NCI-H526 (cell line): ENCODE results near the gene PTCH1.

ENCODE experiments used
- DNase-seq, 2 experiments: peaks; one replicate each; lab custom pipeline; 2025; lab: John Stamatoyannopoulos, UW

The PTCH1 gene

GRCh38 chr9:95516734-95517558 is at the start of gene PTCH1:
Gene PTCH1 (minus strand): TSS chr9:95516971.
- peak in 1 of 2 experiments; percentile 45 for DNase-seq

DNA sequence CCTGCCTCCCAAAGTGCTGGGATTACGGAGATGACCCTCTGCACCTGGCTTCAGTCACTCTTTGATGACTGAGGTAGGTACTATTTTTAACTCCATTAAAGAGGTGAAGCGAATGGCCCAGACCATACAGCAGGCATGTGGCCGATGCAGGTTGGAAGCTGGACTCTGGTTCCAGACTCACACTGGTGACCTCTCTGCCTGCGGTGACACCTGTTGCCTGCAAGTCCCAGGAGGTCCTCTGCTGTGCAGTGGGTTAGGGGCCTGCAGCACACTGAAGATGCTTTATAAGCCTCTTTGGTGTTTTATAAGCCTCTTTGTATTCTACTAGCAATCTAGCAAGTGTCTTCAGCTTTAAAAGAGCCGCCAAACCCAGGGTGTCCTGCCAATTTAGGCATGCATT is 49.2 kb upstream of the PTCH1 start:
- DNase-seq: no peak

GRCh38 chr9:95561913-95562312 is 45.1 kb upstream of the PTCH1 start:
- DNase-seq: peak in 1 of 2 experiments; percentile 46

GRCh38 chr9:95557142-95557541 is 40.4 kb upstream of the PTCH1 start:
- DNase-seq: no peak

- no peak for DNase-seq
Observed at GRCh38 chr9:95556521-95556920, 39.8 kb upstream of the PTCH1 start.

DNA sequence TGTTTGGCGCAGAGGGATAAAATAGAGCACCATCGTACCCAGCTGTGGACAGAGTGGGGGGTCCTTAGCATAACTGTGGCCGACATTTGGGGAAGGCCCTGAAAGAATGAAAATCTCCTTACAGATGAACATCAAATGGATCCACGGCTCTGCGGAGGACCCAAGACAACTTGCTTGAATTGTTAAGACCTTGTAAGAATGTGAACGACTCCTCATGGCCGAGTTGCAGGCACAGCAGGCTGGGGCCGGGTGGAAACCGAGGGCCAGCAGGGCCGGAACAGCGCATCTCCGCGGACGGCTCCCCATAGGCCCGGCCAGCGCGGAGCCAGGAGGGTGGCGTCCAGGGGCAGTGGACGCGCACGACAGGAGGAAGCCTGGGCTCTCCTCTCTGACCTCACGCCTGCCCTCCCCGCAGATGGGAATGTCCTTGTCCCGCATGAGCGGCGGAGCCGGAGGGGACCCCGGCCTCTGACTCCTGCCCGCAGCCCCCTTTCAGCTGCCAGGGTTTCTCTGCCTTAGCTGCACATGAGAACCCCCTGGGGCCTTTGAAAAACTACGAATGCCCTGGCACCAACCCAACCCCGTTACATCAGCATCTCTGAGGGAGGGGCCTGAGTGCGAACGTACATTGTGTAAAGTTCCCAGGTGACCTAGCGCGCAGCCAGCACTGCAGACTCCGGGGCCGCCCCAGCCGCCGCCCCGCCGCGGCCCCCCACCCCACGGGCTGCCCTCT is 36.2 kb upstream of the PTCH1 start:
- DNase-seq: no peak

GRCh38 chr9:95552255-95552654 is 35.5 kb upstream of the PTCH1 start:
- no peak for DNase-seq

DNA sequence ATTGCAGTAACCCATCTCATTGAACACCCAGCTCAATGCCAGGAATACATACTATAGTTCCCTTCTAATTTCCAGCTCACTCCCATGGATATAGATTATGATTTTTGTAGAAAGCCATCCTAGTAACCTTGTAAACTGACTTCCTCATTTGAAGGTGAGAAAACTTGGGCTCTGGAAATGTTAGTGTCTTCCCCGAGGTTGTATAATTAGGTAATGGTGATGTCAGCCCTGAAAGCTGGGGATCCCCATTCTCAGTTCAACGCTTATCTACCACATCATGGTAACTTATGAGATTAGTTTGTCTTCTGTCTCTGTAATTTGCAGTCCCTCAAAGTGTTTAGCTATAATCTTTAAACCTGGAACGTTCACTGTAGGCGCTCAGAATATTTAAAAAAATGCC is 34.6 kb upstream of the PTCH1 start:
- DNase-seq: no peak

- DNase-seq: no peak
Observed at GRCh38 chr9:95545831-95546567, 29.2 kb upstream of the PTCH1 start.

- DNase-seq: no peak
Observed at GRCh38 chr9:95533996-95534680, 17.4 kb upstream of the PTCH1 start.

- DNase-seq: no peak
Observed at GRCh38 chr9:95529910-95530309, 13.1 kb upstream of the PTCH1 start.

- DNase-seq: no peak
Observed at GRCh38 chr9:95528908-95529502, 12.2 kb upstream of the PTCH1 start.

DNA sequence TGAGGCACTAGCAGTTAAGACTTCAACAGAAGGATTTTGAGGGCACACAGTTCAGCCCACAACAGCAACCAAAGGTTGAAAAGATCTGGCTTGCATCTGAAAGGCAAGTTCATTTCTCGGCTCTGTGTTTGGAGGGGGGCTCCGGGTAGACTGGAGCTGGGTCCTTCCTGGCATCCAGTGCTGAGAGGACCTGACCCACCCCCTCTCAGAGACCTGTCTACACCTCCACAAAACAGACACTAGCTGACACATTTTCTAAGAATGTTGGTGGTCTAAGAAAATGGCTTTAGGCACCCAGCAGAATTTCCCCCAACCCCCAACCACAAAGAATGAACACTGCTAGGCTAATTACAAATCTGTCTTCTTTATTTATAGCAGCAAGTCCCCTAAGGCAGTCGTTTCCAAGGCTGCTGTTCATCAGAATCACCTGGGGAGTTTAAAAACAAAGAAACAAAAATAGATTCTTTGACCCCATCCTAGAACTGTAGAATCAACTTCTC is 6.2 kb upstream of the PTCH1 start:
- no peak for DNase-seq

DNA sequence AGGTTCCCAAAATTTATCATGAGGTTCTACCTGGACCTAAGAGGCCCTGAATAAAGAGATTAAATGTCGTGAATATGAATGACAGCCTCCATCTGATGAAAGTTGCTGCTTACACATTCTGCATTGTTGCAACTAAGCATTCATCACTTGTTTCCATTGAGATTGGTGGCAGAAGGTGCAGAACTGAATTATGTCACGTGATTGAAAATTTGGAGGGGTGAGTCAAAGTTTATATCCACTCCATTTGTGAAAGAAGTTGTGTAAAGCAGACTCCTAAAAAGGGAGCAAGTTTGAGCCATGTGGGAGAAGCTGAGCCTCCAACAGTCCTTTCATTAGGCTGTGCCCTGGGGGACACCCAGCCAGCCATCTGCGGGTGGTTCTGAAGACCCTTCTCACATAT is 4.9 kb upstream of the PTCH1 start:
- DNase-seq: no peak

DNA sequence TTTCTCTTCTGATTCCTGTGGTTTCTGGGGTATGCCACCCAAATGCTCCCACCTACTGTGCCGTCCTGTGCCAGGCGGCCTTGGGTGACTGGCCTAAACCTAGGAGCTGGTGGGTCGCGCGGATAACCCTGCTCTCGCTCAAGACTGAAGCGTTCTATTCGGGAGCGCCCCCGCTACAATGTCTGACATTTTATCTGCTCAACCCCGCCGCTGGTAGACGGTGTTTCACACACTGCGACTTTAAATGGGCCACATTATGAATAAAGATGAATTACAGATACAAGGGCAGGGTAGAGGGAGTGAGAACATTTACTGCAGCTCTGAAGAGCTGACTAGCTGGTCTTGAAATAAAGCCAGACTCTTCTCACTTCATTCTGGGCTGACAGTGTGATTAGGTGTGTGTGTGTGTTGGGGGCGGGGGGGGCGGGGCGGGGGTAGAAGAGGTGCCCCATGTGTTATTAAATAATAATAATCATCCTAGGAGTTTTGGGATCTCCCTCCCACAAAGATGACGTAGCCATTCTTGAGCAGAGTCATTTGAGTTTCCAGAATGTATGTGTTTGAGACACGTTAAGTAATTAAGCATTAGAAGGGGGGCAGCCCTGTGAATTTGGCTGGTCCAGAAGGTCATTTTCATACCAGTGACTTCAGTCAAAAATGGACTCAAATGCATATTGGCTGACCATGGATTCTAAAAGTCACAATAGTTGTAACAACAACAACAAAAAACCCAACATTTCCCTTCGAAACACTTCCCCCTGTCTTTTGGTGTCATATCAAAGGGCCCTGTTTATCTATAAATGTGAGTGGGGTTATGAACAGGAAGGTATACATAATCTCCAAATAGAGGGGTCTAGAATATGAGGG is 1.0 kb upstream of the PTCH1 start:
- DNase-seq: peak in 1 of 2 experiments; percentile 20

DNA sequence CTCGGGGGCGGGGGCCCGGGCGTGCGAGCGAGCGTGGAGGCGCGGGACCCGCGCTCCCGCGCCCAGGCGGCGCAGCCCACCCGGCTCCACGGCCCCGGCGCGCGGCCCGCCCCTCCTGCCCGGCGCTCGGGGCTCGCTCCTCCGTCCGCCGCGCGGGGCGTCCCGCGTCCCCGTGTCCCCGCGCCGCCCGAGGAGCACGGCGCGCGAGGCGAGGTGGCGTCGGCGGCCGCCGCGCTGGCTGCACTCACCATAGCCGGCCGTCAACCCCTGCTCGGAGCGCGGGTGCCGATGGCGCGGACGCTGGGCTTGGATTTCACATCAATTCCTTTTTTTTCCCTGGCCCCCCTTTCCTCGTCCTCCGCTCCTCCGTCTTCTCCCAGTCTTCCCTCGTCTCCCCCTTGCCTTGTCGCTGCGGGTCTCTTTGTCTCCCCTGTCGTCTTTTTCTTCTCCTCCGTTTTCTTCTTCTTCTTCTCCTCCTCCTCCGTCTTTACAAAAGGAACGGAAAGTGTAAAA is 494 bp downstream of the PTCH1 start:
- peak in 1 of 2 experiments; percentile 45 for DNase-seq

GRCh38 chr9:95515272-95516113 is 1.3 kb downstream of the PTCH1 start:
- peak in 1 of 2 experiments; percentile 55 for DNase-seq

GRCh38 chr9:95514342-95514741 is 2.4 kb downstream of the PTCH1 start:
- DNase-seq: no peak

DNA sequence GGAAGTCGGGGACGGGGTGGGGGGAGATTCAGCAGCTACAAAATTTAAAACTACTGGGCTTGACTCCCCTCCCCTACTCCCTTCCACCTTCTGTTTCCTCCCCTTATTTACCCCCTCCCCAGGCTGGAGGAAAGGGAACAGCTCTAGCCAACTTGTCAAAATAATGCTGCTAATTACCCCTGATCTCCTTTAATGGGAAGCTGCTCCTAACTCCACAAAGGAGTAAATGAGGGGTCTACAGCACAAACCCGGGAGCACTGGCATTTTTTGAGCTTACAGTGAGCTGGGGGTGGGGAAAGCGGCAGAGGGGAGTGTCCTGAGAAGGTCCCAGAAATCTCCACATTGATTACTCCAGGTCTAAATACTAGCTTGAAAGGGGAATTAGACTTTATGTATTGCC is 3.1 kb downstream of the PTCH1 start:
- no peak for DNase-seq
